Liver (tissue), 3 donors: ENCODE data around the gene MED19.

Experiments used
- CTCF ChIP-seq: fragments of 150-350 bp; IDR thresholded peaks from 2 replicates; pipeline ENCODE4 v1.5.1; 2017; ENCODE audit warnings: improper control_type of control experiment, low read depth, low read length; ENCODE audit not compliant: missing input control
- EGR1 ChIP-seq, 2 donors: IDR thresholded peaks; 2 replicates each; pipeline ENCODE4 v1.6.1; 2016 to 2018; ENCODE audit warnings: antibody characterized with exemption in 2 of 2, low read depth in 2 of 2
- FOXA1 ChIP-seq: IDR thresholded peaks from 2 replicates; pipeline ENCODE4 v1.6.1; 2016; ENCODE audit warnings: antibody characterized with exemption
- FOXA2 ChIP-seq: IDR thresholded peaks from 2 replicates; pipeline ENCODE4 v1.6.1; 2016; ENCODE audit warnings: antibody characterized with exemption
- JUND ChIP-seq, 2 donors: IDR thresholded peaks; 2 replicates each; pipeline ENCODE4 v1.6.1; 2016; ENCODE audit warnings: antibody characterized with exemption in 2 of 2
- RAD21 ChIP-seq, 2 donors: IDR thresholded peaks; 2 replicates each; pipeline ENCODE4 v1.6.1; 2016; ENCODE audit warnings: antibody characterized with exemption in 2 of 2, mild to moderate bottlenecking in 2 of 2
- REST ChIP-seq: IDR thresholded peaks from 2 replicates; pipeline ENCODE4 v1.6.1; 2016; ENCODE audit warnings: antibody characterized with exemption, mild to moderate bottlenecking
- TAF1 ChIP-seq: conservative IDR thresholded peaks from 2 replicates; pipeline ENCODE4 v1.6.1; 2016; ENCODE audit warnings: antibody characterized with exemption, mild to moderate bottlenecking
- donor health status: healthy.
- donor health status: healthy.

- TF ChIP-seq CTCF: no peak
- no peak for TF ChIP-seq TAF1
- no peak for TF ChIP-seq RAD21 (IDR thresholded peaks at IDR 0.05)
- TF ChIP-seq FOXA2: no peak
- no peak for TF ChIP-seq REST
- TF ChIP-seq EGR1 (IDR thresholded peaks at IDR 0.05; ENCODE audit: low read depth in 2 of 2): no peak
- no peak for TF ChIP-seq FOXA1
- TF ChIP-seq JUND (IDR thresholded peaks at IDR 0.05): no peak
These were observed 32.3 kb upstream of the MED19 start for GRCh38 chr11:57744357-57744756.
